Measurements from ENCODE around the gene GARNL3.

- TF ChIP-seq CTCF (conservative IDR thresholded peaks at IDR 0.05; ENCODE audit: low read length) (no peak), EZH2phosphoT487 (IDR thresholded peaks at IDR 0.05; ENCODE audit: borderline replicate concordance) (no peak)
These were observed 71.5 kb downstream of the GARNL3 start for GRCh38 chr9:127336086-127336485.

Data from Loucy (cell line).